HG02642 (cell line): ENCODE data around the gene TRPC3.

Experiments used
- ATAC-seq: cut with Tn5 transposase; IDR thresholded peaks from one replicate; pipeline ENCODE4 v1.9.1; 2021; ENCODE audit warnings: mild to moderate bottlenecking; ENCODE audit not compliant: unreplicated experiment, poor library complexity

The TRPC3 gene

DNA sequence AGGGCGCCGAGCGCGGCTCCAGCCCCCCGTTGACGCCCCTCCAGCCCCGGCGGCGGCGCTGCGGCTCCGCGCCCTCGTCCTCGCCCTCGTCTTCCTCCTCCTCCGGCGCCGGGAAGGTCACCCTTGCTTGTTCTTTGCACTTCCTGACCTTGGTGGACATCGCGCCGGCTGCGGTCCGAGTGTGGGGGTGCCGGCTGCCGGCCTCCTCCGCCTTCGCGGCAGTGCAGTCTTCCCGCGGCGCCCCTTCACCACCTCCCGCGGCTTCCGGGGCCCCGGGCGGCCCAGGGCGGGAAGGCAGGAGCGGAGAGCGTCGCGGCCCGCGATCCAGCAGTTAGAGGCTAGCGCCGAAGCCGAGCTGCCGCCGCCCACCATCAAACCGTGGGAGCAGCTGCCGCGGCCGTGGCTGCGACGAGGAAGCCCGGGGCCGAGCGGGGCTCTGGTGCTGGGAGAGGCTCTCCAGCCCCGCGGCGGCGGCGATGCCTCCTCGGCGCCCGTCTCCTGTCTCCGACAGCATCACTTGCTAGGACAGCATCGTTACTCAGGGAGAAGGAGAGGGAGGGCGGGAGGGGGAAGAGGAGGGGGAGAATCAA lies at the start of gene TRPC3:
Gene TRPC3 (minus strand): TSS at position 540 of the 590 bp plus-strand sequence. CDS start 380 bp downstream, at position 160.
- peak; percentile 43 for ATAC-seq

GRCh38 chr4:122000849-122001248 lies 49.0 kb upstream of the TRPC3 start:
- ATAC-seq: no peak

GRCh38 chr4:121998024-121998423 lies 46.2 kb upstream of the TRPC3 start:
- ATAC-seq: no peak

DNA sequence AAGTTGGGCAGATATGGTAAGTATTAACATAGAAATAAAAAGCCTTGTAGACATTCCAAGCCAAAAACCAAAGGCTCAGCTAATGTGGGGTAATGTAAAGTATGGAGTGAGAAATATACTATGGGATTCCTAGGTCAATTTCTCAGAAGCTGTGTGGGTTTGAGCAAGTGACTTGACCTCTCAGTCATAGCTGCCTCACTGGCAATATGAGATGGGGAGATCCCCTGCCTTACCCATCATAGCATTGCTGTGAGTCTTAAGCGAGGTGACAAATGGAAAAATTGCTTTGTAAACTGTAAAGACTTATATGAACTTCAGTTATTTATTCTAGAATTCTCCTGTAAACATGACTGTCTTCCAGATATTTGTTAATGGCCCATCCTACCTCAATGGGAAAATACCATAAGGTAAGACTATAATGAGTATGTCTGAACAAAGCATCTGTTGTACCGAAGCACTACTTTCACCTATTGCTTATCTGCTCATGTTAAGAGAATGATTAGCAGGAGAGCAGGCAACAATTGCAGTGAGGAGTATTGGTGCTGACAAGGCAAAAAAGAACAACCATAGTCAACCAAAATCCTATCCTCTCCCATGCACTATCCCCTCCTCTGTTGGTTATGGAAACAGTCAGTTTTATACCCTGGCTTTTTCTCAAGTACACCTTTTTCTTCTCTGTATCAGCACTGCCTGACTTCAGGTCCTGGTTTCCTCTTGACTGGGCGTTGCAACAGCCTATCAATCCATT lies 44.1 kb upstream of the TRPC3 start:
- ATAC-seq: no peak

- no peak for ATAC-seq
Observed at GRCh38 chr4:121991968-121992367, 40.1 kb upstream of the TRPC3 start.

GRCh38 chr4:121990489-121990888 lies 38.6 kb upstream of the TRPC3 start:
- no peak for ATAC-seq

- ATAC-seq: no peak
Observed at GRCh38 chr4:121989715-121990114, 37.9 kb upstream of the TRPC3 start.

DNA sequence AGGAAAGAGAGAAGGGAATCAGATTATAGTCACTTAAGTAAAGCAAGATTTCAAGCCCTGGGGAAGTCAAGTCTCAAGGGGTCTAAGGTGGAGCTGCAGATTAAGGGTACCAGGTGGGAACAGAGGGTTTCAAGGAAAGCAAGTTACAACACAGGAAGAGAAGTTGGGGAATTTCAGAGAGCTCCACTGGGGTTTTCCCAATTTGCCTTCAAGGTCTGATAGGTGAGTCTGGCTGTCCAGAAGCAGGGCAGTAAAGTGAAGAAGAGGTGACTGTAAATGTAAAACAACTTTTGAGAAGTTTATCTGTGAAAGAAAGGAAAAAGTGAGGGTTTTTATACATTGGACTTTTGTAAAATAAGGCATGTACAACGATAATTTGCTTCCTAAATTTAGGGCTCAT lies 37.1 kb upstream of the TRPC3 start:
- ATAC-seq: no peak

DNA sequence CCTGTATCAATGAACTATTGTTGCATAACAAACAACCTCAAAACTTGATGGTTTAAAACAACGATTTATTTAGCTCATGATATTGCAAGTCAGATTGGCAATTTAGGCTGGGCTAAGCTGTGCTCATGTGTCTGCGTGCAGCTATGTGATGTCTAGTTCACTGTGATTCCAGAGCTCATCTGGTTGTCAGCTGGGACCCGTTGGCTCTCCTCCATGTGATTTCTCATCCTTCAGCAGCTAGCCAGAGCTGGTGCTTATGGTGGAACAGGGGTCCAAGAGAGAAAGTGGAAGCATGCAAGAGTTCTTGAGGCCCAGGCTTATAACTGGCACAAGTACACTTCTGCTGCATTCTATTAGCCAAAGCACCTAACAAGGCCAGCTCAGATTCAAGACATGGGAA lies 28.8 kb upstream of the TRPC3 start:
- no peak for ATAC-seq

DNA sequence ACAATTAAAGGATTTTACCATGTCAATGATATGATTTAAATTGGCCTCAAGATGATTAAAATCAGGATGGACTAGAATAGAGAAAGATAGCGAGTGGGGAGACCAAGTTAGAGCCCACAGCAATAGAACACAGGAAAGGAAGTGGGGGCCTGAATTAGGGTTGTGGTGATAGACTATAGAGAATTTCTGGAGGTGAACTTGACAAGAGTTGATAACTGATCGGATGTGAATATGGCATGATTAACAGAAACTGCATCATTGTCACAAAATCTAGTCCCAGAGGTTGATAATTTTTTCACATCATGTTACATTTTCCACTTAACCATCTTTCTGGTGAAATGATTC lies 26.3 kb upstream of the TRPC3 start:
- ATAC-seq: peak; percentile 41

- peak; percentile 94 for ATAC-seq
Observed at GRCh38 chr4:121977251-121978171, 25.7 kb upstream of the TRPC3 start.

- no peak for ATAC-seq
Observed at GRCh38 chr4:121975784-121976183, 23.9 kb upstream of the TRPC3 start.

DNA sequence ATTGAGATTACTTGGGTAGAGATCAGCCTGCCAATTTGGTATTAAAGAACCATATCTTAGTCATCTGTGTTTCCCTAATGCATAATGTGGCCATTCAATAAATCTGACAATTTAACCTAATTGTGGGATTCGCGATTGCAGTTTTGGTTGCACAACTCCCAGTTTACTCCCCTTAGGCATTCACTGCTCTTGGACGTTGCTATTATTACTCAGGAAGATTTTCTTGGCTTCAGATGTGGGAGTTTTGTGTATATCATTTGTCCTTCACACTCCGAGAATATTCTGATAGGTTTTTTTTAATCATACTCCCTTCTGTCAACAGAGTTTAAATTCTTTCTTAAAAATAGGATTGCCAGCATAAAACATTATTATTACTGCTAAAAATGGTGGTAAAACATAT lies 22.0 kb upstream of the TRPC3 start:
- ATAC-seq: no peak

GRCh38 chr4:121968859-121969258 lies 17.0 kb upstream of the TRPC3 start:
- ATAC-seq: no peak

- ATAC-seq: no peak
Observed at GRCh38 chr4:121964958-121965357, 13.1 kb upstream of the TRPC3 start.

DNA sequence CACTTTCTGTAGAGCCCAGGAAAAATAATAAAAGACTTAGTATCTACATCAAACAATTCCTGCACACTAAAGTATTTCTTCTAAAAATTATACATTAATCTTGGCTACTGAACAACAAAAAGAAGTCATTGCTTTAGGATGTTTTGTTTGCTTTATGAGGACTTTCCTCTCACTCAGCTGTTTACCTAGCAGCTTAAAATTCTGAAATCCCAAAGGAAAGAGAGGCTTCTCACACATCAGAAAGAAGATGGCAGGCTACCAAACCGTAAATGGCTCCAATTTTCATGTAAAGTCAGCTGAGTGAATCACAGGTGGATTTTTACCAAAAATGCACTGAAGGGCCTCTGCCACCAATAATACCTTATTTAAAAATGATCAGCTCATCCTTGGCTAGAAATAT lies 9.0 kb upstream of the TRPC3 start:
- ATAC-seq: no peak

- ATAC-seq: no peak
Observed at GRCh38 chr4:121958777-121959176, 6.9 kb upstream of the TRPC3 start.

DNA sequence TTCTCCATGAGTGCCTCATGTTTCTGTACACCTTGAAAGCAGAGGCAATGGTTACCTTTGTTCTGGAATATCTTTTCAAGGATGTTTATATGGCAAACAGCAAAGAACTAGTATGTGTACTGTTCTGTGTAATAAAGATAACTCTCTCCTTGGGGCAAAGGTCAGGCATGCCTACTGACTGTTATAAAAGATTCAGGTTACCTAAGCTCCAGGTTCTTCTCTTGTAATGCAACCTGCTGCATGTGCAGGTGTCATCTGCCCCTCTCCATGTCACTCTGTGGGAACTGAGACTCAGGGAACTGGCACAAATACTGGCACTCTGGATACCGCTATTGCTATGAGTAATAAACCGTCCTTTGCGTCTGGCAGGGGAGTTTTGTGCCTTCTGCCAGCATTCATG lies 5.4 kb upstream of the TRPC3 start:
- ATAC-seq: no peak

- no peak for ATAC-seq
Observed at GRCh38 chr4:121953860-121954259, 2.0 kb upstream of the TRPC3 start.

DNA sequence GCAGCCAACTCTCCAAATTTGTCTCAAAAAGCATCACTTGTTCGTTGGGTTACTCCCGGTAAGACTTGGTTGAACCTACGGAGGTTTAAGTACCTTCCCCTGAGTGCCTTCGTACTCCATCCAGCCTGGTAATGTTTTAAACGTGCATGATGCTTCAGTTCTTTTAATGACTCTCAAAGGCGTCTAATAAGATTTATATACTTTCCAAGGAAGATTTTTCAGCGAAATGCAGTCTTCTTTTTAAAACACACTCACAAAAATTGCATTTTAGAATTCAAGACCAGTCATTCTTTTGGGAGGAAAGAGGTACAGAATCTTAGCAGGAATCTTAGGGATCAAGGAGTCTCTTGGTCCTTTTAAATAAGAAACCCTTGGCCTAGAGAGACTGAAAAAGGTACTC lies 430 bp upstream of the TRPC3 start:
- ATAC-seq: no peak
